Measurements from ENCODE around the gene DUS1L.

The DUS1L gene

GRCh38 chr17:82100502-82101298 is 35.1 kb upstream of the DUS1L start:
- DNase-seq (ENCODE audit: low read depth) = no peak

- no peak for DNase-seq (ENCODE audit: low read depth)
Measured at GRCh38 chr17:82098939-82099763, 33.5 kb upstream of the DUS1L start.

GRCh38 chr17:82098169-82098938 is 32.8 kb upstream of the DUS1L start, which contains the start of gene FASN:
TSS of gene FASN (minus strand) at chr17:82098236. CDS start at chr17:82096445, 1,791 bp downstream.
- peak; percentile 91 for DNase-seq (ENCODE audit: low read depth)

- DNase-seq (ENCODE audit: low read depth) = no peak
Measured at GRCh38 chr17:82097919-82098168, 32.2 kb upstream of the DUS1L start.

- DNase-seq (ENCODE audit: low read depth) = no peak
Measured at GRCh38 chr17:82097184-82097918, 31.7 kb upstream of the DUS1L start.

GRCh38 chr17:82096709-82097183 is 31.1 kb upstream of the DUS1L start:
- no peak for DNase-seq (ENCODE audit: low read depth)

GRCh38 chr17:82095777-82096708 is 30.4 kb upstream of the DUS1L start:
- DNase-seq (ENCODE audit: low read depth) = no peak

- no peak for DNase-seq (ENCODE audit: low read depth)
Measured at GRCh38 chr17:82094931-82095776, 29.6 kb upstream of the DUS1L start.

GRCh38 chr17:82092995-82093751 is 27.6 kb upstream of the DUS1L start:
- no peak for DNase-seq (ENCODE audit: low read depth)

- no peak for DNase-seq (ENCODE audit: low read depth)
Measured at GRCh38 chr17:82092628-82092994, 27.0 kb upstream of the DUS1L start.

- DNase-seq (ENCODE audit: low read depth) = no peak
Measured at GRCh38 chr17:82092094-82092586, 26.5 kb upstream of the DUS1L start.

GRCh38 chr17:82091264-82092066 is 25.9 kb upstream of the DUS1L start:
- no peak for DNase-seq (ENCODE audit: low read depth)

- no peak for DNase-seq (ENCODE audit: low read depth)
Measured at GRCh38 chr17:82090549-82091263, 25.1 kb upstream of the DUS1L start.

GRCh38 chr17:82089723-82090548 is 24.3 kb upstream of the DUS1L start:
- no peak for DNase-seq (ENCODE audit: low read depth)

GRCh38 chr17:82088838-82089722 is 23.5 kb upstream of the DUS1L start:
- DNase-seq (ENCODE audit: low read depth) = no peak
